CD4-positive, CD25-positive, alpha-beta regulatory T cell (primary cell): ENCODE results near the gene PSAP. TPM values are rescaled to one million over a fixed set of nuclear protein-coding genes. Genes with fewer than 3 reads are reported as not detected.
"Not testable (repeated sequence)": the region's sequence is repeated elsewhere in the genome, so short reads cannot be mapped to it uniquely, and the experiment has no call there.

Experiments used
- ATAC-seq, 2 donors: fragments of 150-1000 bp; cut with Tn5 transposase; one replicate each; pipeline ENCODE4 v1.10.0; 2021; ENCODE audit warnings: low read depth in 2 of 2, moderate number of reproducible peaks in 2 of 2, moderate library complexity in 1 of 2
- DNase-seq, 3 donors: peaks; one replicate each; pipeline versions ENCODE4 v3.0.0 to v3.0.0-alpha.2; 2012 to 2022; ENCODE audit warnings: mixed read lengths in 1 of 3
- H3K27ac ChIP-seq: one replicate; pipeline ENCODE4 v1.7.0; 2013; ENCODE audit warnings: mild to moderate bottlenecking, low read length; ENCODE audit not compliant: insufficient read depth, poor library complexity, severe bottlenecking
- H3K27me3 ChIP-seq: one replicate; pipeline ENCODE4 v1.7.0; 2013; ENCODE audit warnings: low read length; ENCODE audit not compliant: control insufficient read depth, insufficient read depth
- H3K36me3 ChIP-seq: one replicate; pipeline ENCODE4 v1.7.0; 2013; ENCODE audit warnings: mild to moderate bottlenecking, low read length, moderate library complexity; ENCODE audit not compliant: control insufficient read depth, insufficient read depth
- H3K4me1 ChIP-seq: 2 replicates; pipeline ENCODE4 v1.7.0; 2013; ENCODE audit warnings: mild to moderate bottlenecking, low read length; ENCODE audit not compliant: insufficient read depth, control insufficient read depth, poor library complexity, severe bottlenecking
- H3K4me3 ChIP-seq: one replicate; pipeline ENCODE4 v1.7.0; 2013; ENCODE audit warnings: low read depth, mild to moderate bottlenecking, low read length, moderate library complexity
- H3K9me3 ChIP-seq, 2 experiments: 1 replicate in 1 of 2; 2 replicates in 1 of 2; pipeline ENCODE4 v1.7.0; 2013; ENCODE audit warnings: low read length in 2 of 2, mild to moderate bottlenecking in 1 of 2, moderate library complexity in 1 of 2; ENCODE audit not compliant: control insufficient read depth in 2 of 2
- H3K27ac Mint-ChIP-seq, 3 donors: one replicate each; pipeline ENCODE4 v1.8.0; 2020 to 2022; ENCODE audit warnings: mild to moderate bottlenecking in 3 of 3, mixed read lengths in 3 of 3, moderate library complexity in 2 of 3
- H3K27me3 Mint-ChIP-seq: one replicate; pipeline ENCODE4 v1.8.0; 2022; ENCODE audit warnings: mild to moderate bottlenecking, mixed read lengths
- H3K36me3 Mint-ChIP-seq: one replicate; pipeline ENCODE4 v1.8.0; 2020; ENCODE audit warnings: mixed read lengths
- H3K4me1 Mint-ChIP-seq, 4 donors: one replicate each; pipeline ENCODE4 v1.8.0; 2020 to 2022; ENCODE audit warnings: mixed read lengths in 4 of 4, mild to moderate bottlenecking in 1 of 4
- H3K4me3 Mint-ChIP-seq, 4 donors: one replicate each; pipeline ENCODE4 v1.8.0; 2020 to 2022; ENCODE audit warnings: mild to moderate bottlenecking in 4 of 4, mixed read lengths in 4 of 4, moderate library complexity in 3 of 4
- H3K9me3 Mint-ChIP-seq, 7 donors: one replicate each; pipeline ENCODE4 v1.8.0; 2020 to 2022; ENCODE audit warnings: mixed read lengths in 7 of 7, mild to moderate bottlenecking in 3 of 7, moderate library complexity in 2 of 7
- polyA plus RNA-seq, 4 donors: library from polyadenylated mRNA; unstranded; fragments of 300-500 nt; fragmentation: Illumina TruSeq; gene quantifications; one replicate each; pipeline ENCODE4 v1.2.3, GENCODE V29; 2021
- total RNA-seq: library from RNA; stranded (reverse); gene quantifications from one replicate; pipeline ENCODE4 v1.2.3, GENCODE V29; 2022

PSAP gene
- total RNA-seq (186 TPM), polyA plus RNA-seq (100 to 1,000 TPM; 523 to 560 (median 532) TPM)

DNA sequence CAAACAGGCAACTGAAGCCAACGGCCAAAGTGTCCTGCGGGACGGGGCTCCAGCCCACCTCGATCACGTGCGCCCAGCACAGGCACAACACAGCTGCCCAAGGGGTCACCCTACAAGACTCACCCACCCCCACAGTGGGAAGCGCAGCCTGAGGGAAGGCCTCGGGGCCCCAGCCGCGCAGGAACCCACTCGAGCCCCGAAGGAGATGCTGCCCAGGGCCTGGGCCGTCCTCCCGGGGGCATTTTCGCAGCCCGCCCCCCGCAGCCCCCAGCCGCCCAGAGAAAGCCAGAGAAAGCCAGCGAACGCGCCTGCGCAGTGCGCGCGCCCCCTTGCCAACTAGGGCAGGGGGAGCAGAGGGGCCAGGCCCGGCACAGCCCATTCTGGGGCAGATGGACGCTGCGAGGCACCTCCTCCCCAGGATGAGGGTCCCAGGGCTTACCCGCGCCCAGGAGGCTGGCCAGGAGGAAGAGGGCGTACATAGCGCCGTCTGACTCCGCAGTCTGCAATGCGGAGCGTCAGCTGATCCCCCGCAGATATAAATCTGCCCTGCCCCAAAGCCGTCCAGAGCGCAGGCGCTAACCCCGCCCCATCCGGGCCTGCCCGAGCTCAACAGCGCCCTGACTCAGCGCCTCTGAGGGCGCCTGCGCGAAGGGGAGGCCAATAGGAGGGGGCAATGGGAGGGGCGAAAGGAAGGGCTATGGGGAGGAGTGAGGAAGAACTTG lies at the start of gene PSAP:
Gene PSAP (minus strand): TSS at position 509 of the 722 bp plus-strand sequence. CDS start 30 bp downstream, at position 479.
- H3K9me3 ChIP-seq = no peaks in the 10 kb centered on the region
- H3K4me1 ChIP-seq = peaks cover 38% of the 10 kb centered on the region
- H3K27ac ChIP-seq = peak within 1 kb of the TSS; percentile 67
- H3K36me3 Mint-ChIP-seq = no peaks in the 10 kb centered on the region
- H3K4me3 ChIP-seq = peak within 1 kb of the TSS; percentile 95
- DNase-seq (peak; percentile 97 to 98 (median 97)), ATAC-seq (peak; percentile 96 to 98)
- peaks cover 8% of the 10 kb centered on the region for H3K27me3 Mint-ChIP-seq
- H3K27ac Mint-ChIP-seq = peak within 1 kb of the TSS; percentile 75 to 96 (median 83)
- H3K27me3 ChIP-seq = no peaks in the 10 kb centered on the region
- H3K4me1 Mint-ChIP-seq = peaks cover 8 to 54% (median 40%) of the 10 kb centered on the region in 4 donors
- peak within 1 kb of the TSS; percentile 95 to 98 (median 98) for H3K4me3 Mint-ChIP-seq
- peaks cover 0 to 1% (median 0%) of the 10 kb centered on the region in 7 donors for H3K9me3 Mint-ChIP-seq
- H3K36me3 ChIP-seq = no peaks in the 10 kb centered on the region

DNA sequence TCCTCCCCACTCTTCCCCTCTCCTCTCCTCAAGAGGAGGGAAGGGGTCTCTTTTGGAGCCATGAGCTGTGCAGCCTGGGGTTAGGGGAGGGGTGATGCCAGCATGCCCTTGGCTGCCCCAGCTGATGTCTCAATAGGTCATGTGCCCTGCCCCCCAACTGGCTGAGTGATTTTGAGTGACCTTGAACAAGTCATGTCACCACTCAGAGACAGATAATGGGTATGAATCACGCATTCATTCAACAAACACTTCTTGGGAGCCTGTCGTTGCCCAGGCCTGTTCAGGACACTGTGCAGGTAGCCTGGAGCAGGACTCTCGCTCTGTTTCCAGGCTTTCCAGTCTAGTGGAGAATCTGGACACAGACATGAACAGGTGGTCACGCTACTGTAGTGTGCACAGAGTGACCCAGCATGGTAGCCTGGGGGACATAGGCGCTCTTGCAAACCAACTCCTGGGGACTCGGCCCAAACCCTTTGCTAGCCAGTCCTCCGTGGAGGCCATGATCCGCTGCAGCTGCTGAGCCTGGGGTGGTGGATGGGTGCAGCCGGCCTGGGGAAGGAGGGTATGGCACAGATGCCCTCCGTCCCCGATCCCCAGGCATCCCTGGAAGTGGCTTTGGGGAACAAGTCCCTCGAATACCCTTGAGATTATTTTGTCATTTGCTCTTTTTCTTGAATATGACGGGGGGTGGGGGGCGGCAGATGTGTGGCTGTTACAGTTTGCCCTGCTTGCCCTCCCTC lies 49.6 kb upstream of the PSAP start:
- Mint-ChIP-seq H3K36me3 (no peaks in the 10 kb centered on the region), H3K4me3 (peak overlapping the region in 1 of 4 donors; percentile 44), H3K4me1 (peaks cover 0 to 10% (median 3%) of the 10 kb centered on the region in 4 donors), H3K27me3 (peaks cover 9% of the 10 kb centered on the region), H3K9me3 (peaks cover 0 to 1% (median 0%) of the 10 kb centered on the region in 7 donors), H3K27ac (no peak overlapping the region)
- ATAC-seq (no peak), DNase-seq (no peak)
- Histone ChIP-seq H3K9me3 (no peaks in the 10 kb centered on the region), H3K4me1 (no peaks in the 10 kb centered on the region), H3K4me3 (no peak overlapping the region), H3K27me3 (no peaks in the 10 kb centered on the region), H3K36me3 (no peaks in the 10 kb centered on the region), H3K27ac (no peak overlapping the region)

DNA sequence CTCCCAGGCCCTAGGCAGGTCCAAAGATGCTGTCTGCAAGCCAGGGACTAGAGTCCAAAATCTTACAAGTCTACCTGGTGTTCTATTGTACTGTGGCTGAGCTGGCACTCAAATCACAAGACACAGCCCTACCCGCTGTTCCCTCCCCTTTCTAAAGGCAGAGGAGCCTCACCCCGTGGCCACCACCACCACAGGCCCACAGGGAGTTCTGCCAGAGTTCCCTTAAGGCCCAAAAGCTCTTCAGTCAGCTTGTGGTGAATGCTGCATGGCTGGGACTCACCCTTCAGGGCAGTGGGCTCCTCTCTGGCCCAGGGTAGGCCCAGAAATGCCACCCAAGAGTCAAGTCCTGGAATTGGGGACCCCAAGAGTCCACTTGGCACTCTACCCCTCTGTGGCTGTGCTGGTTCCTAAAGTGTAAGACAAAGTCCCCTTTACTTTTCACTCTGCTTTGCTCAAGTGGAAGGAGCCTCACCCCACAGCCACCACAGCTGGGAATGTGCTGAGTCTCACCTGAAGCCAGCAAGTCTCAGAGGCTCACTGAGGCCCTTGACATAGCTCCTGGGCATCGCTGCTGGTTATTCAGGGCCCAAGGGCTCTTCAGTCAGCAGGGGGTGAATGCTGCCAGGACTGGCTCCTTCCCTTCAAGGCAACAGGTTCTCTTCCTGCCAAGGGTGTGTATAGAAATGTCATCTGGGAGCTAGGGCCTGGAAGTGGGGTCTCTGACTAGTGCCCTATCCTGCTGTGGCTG lies 48.8 kb upstream of the PSAP start:
- no peaks in the 10 kb centered on the region for H3K36me3 Mint-ChIP-seq
- peaks cover 0 to 1% (median 0%) of the 10 kb centered on the region in 7 donors for H3K9me3 Mint-ChIP-seq
- Histone ChIP-seq H3K9me3 (no peaks in the 10 kb centered on the region), H3K4me3 (no peak overlapping the region), H3K4me1 (no peaks in the 10 kb centered on the region), H3K36me3 (no peaks in the 10 kb centered on the region), H3K27me3 (no peaks in the 10 kb centered on the region), H3K27ac (no peak overlapping the region)
- H3K27ac Mint-ChIP-seq = no peak overlapping the region
- peaks cover 5% of the 10 kb centered on the region for H3K27me3 Mint-ChIP-seq
- no peak for ATAC-seq
- no peak overlapping the region for H3K4me3 Mint-ChIP-seq
- no peak for DNase-seq
- peaks cover 0 to 10% (median 3%) of the 10 kb centered on the region in 4 donors for H3K4me1 Mint-ChIP-seq

DNA sequence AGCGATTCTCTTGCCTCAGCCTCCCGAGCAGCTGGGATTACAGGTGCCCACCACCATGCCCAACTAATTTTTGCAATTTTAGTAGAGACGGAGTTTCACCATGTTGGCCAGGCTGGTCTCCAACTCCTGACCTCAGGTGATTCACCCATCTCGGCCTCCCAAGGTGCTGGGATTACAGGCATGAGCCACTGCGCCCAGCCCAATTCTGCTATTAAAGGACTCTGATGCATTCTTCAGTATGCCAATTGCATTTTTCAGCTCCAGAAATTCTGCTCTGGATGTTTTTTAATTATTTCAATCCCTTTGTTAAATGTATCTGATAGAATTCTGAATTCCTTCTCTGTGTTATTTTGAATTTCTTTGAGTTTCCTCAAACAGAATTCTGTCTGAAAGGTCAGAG lies 47.3 kb upstream of the PSAP start:
- H3K27ac Mint-ChIP-seq, H3K27me3 ChIP-seq, H3K9me3 Mint-ChIP-seq, H3K36me3 Mint-ChIP-seq, ATAC-seq, H3K27ac ChIP-seq, H3K9me3 ChIP-seq, DNase-seq, H3K36me3 ChIP-seq, H3K4me1 ChIP-seq, H3K27me3 Mint-ChIP-seq, H3K4me3 Mint-ChIP-seq, H3K4me1 Mint-ChIP-seq, H3K4me3 ChIP-seq: not testable (repeated sequence)

DNA sequence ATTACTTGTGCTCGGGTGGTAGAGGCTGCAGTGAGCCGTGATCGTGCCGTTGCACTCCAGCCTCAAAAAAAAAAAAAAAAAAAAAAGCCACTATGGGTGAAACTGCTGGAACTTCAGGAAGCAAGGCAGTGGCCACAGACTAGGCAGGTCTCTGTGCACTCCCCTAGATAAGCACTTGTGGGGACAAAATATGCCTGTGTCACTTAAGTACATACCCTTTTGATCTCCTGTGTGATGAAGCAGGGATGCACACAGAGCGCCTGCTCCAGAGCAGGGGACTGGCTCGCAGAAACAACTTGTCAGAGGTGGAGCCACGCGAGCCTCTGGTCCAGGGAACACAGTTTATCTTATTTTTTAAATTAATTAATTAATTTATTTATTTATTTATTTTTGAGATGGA lies 42.9 kb upstream of the PSAP start:
- no peak for ATAC-seq
- DNase-seq = no peak
- no peak overlapping the region for H3K4me3 Mint-ChIP-seq
- no peak overlapping the region for H3K27ac Mint-ChIP-seq
- Histone ChIP-seq H3K9me3 (no peaks in the 10 kb centered on the region), H3K36me3 (no peaks in the 10 kb centered on the region), H3K4me3 (no peak overlapping the region), H3K4me1 (peaks cover 2% of the 10 kb centered on the region), H3K27me3 (no peaks in the 10 kb centered on the region), H3K27ac (no peak overlapping the region)
- no peaks in the 10 kb centered on the region for H3K36me3 Mint-ChIP-seq
- H3K27me3 Mint-ChIP-seq = peaks cover 18% of the 10 kb centered on the region
- H3K9me3 Mint-ChIP-seq = peaks cover 0 to 1% (median 0%) of the 10 kb centered on the region in 7 donors
- peaks cover 0 to 17% (median 8%) of the 10 kb centered on the region in 4 donors for H3K4me1 Mint-ChIP-seq

DNA sequence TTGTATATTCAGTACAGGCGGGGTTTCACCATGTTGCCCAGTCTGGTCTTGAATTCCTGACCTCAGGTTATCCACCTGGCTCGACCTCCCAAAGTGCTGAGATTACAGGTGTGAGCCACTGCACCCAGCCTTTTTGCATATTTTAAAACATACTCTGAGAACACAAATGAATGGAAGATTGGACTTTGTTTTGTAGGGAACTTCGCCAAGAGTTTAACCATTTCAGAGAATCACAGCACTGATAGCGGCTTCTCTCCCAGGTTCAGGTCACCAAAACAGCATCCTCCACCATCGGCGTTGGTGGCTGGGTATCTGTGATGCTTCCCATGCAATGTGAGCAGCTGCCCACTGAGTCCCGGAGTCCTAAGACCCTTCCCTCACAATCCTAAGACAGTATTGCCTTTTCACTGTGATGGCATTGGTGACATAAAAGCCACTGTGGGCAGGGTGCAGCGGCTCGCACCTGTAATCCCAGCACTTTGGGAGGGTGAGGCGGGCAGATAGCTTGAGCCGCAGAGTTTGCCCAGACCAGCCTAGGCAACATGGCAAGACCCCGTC lies 42.3 kb upstream of the PSAP start:
- Histone ChIP-seq H3K9me3 (no peaks in the 10 kb centered on the region), H3K27ac (no peak overlapping the region), H3K36me3 (no peaks in the 10 kb centered on the region), H3K4me1 (peaks cover 6% of the 10 kb centered on the region), H3K27me3 (no peaks in the 10 kb centered on the region), H3K4me3 (no peak overlapping the region)
- H3K27ac Mint-ChIP-seq = no peak overlapping the region
- ATAC-seq = no peak
- H3K9me3 Mint-ChIP-seq = peaks cover 0 to 1% (median 0%) of the 10 kb centered on the region in 7 donors
- H3K4me3 Mint-ChIP-seq = peak overlapping the region in 1 of 4 donors; percentile 58
- H3K4me1 Mint-ChIP-seq = peaks cover 0 to 21% (median 13%) of the 10 kb centered on the region in 4 donors
- H3K27me3 Mint-ChIP-seq = peaks cover 24% of the 10 kb centered on the region
- no peaks in the 10 kb centered on the region for H3K36me3 Mint-ChIP-seq
- DNase-seq = no peak

DNA sequence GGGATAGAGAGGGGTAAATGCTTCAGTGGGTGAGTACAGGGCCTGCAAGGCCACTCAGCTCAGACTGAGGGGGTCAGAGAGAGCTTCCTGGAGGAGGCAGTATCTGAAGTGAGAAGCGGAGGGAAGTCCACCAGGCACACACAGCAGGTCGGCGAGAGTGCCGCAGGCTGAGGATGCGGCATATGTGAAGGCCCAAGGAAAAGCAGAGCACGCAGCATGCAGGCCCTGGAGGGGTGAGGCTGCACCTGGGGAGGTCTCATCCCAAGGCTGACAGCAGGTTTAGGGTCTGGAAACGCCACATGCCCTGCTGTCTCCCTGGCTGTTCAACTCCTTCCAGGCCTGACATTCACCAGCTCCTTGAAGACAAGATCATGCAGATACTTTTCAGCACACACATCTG lies 40.4 kb upstream of the PSAP start:
- DNase-seq (no peak), ATAC-seq (no peak)
- Mint-ChIP-seq H3K36me3 (no peaks in the 10 kb centered on the region), H3K27ac (peak overlapping the region in 1 of 3 donors; percentile 28), H3K4me3 (peak overlapping the region in 1 of 4 donors; percentile 20), H3K27me3 (peaks cover 27% of the 10 kb centered on the region), H3K4me1 (peaks cover 0 to 19% (median 9%) of the 10 kb centered on the region in 4 donors), H3K9me3 (peaks cover 0 to 1% (median 0%) of the 10 kb centered on the region in 7 donors)
- no peaks in the 10 kb centered on the region for H3K9me3 ChIP-seq
- H3K27ac ChIP-seq = no peak overlapping the region
- H3K27me3 ChIP-seq = no peaks in the 10 kb centered on the region
- H3K4me3 ChIP-seq = no peak overlapping the region
- peaks cover 9% of the 10 kb centered on the region for H3K4me1 ChIP-seq
- H3K36me3 ChIP-seq = no peaks in the 10 kb centered on the region
